MG63 (cell line): ENCODE data around the gene RBFOX2. TPM values are rescaled to one million over a fixed set of nuclear protein-coding genes. Genes with fewer than 3 reads are reported as not detected.
"Not testable (repeated sequence)": the region's sequence is repeated elsewhere in the genome, so short reads cannot be mapped to it uniquely, and the experiment has no call there.

Source experiments
- DNase-seq: peaks from one replicate; pipeline ENCODE4 v3.0.0-alpha.2; 2020
- H3K27me3 ChIP-seq: fragments of 250-450 bp; sonication (Bioruptor Pico); 2 replicates; pipeline ENCODE4 v1.5.1; 2020; ENCODE audit warnings: mild to moderate bottlenecking, moderate library complexity
- H3K36me3 ChIP-seq: fragments of 250-450 bp; sonication (Bioruptor Pico); 2 replicates; pipeline ENCODE4 v1.5.1; 2020; ENCODE audit warnings: mild to moderate bottlenecking, moderate library complexity
- H3K4me3 ChIP-seq: fragments of 250-450 bp; sonication (Bioruptor Pico); 2 replicates; pipeline ENCODE4 v1.5.1; 2020; ENCODE audit warnings: mild to moderate bottlenecking, moderate library complexity
- H3K9me3 ChIP-seq: fragments of 250-450 bp; sonication (Bioruptor Pico); 2 replicates; pipeline ENCODE4 v1.5.1; 2020; ENCODE audit warnings: mild to moderate bottlenecking, moderate library complexity
- total RNA-seq: library from RNA; depleted of rRNA; stranded (reverse); fragments of >200 nt; shearing (Covaris generic); gene quantifications from 2 replicates; pipeline ENCODE4 v1.2.3, GENCODE V29; 2014; ENCODE audit warnings: low replicate concordance

The RBFOX2 gene
- total RNA-seq, 1 experiment from 2014 or later, result 65.6 TPM

- Histone ChIP-seq H3K9me3 (peaks cover 5% of the 10 kb centered on the region; the same call in 1 of the 2 replicates), H3K36me3 (peaks cover 45% of the 10 kb centered on the region), H3K4me3 (no peak overlapping the region), H3K27me3 (no peaks in the 10 kb centered on the region)
- no peak for DNase-seq
Measured at GRCh38 chr22:36021606-36022153, 6.9 kb downstream of the RBFOX2 start.

- peaks cover 41% of the 10 kb centered on the region for H3K36me3 ChIP-seq
- H3K27me3 ChIP-seq, H3K9me3 ChIP-seq, DNase-seq, H3K4me3 ChIP-seq: not testable (repeated sequence)
Measured at GRCh38 chr22:36020865-36021264, 7.8 kb downstream of the RBFOX2 start.

- no peak for DNase-seq
- no peaks in the 10 kb centered on the region for H3K27me3 ChIP-seq
- H3K4me3 ChIP-seq, result no peak overlapping the region
- H3K36me3 ChIP-seq, result peaks cover 20% of the 10 kb centered on the region
- peaks cover 5% of the 10 kb centered on the region; the same call in 1 of the 2 replicates for H3K9me3 ChIP-seq
Measured at GRCh38 chr22:36017651-36018091, 11.0 kb downstream of the RBFOX2 start.

- DNase-seq, result no peak
- H3K9me3 ChIP-seq, result peaks cover 5% of the 10 kb centered on the region; the same call in 1 of the 2 replicates
- H3K36me3 ChIP-seq, result peaks cover 13% of the 10 kb centered on the region
Measured at GRCh38 chr22:36016684-36017083, 11.9 kb downstream of the RBFOX2 start.

GRCh38 chr22:36015811-36016529 lies 12.7 kb downstream of the RBFOX2 start:
- no peak overlapping the region for H3K4me3 ChIP-seq
- peaks cover 5% of the 10 kb centered on the region; the same call in 1 of the 2 replicates for H3K9me3 ChIP-seq
- no peak for DNase-seq
- peaks cover 8% of the 10 kb centered on the region for H3K36me3 ChIP-seq
- no peaks in the 10 kb centered on the region for H3K27me3 ChIP-seq

More at GRCh38 chr22:36016684-36017083, 11.9 kb downstream of the RBFOX2 start:
- Histone ChIP-seq H3K27me3 (no peaks in the 10 kb centered on the region), H3K4me3 (no peak overlapping the region)

- DNase-seq, result no peak
- no peak overlapping the region for H3K4me3 ChIP-seq
Measured at GRCh38 chr22:36015155-36015810, 13.3 kb downstream of the RBFOX2 start.

GRCh38 chr22:36014546-36015074 lies 14.0 kb downstream of the RBFOX2 start:
- Histone ChIP-seq H3K36me3 (peaks cover 2% of the 10 kb centered on the region; the same call in 1 of the 2 replicates), H3K4me3 (no peak overlapping the region), H3K27me3 (no peaks in the 10 kb centered on the region), H3K9me3 (no peaks in the 10 kb centered on the region)
- DNase-seq, result no peak

More at GRCh38 chr22:36015155-36015810, 13.3 kb downstream of the RBFOX2 start:
- no peaks in the 10 kb centered on the region for H3K9me3 ChIP-seq
- no peaks in the 10 kb centered on the region for H3K27me3 ChIP-seq
- H3K36me3 ChIP-seq, result peaks cover 2% of the 10 kb centered on the region; the same call in 1 of the 2 replicates

- Histone ChIP-seq H3K36me3 (peaks cover 2% of the 10 kb centered on the region), H3K4me3 (no peak overlapping the region), H3K27me3 (no peaks in the 10 kb centered on the region), H3K9me3 (no peaks in the 10 kb centered on the region)
- peak; percentile 23 for DNase-seq
Measured at GRCh38 chr22:36012332-36012731, 16.3 kb downstream of the RBFOX2 start.

GRCh38 chr22:36010882-36011281 lies 17.7 kb downstream of the RBFOX2 start:
- no peak overlapping the region for H3K4me3 ChIP-seq
- no peaks in the 10 kb centered on the region for H3K27me3 ChIP-seq

GRCh38 chr22:36010090-36010489 lies 18.5 kb downstream of the RBFOX2 start:
- DNase-seq, result no peak
- H3K27me3 ChIP-seq, result no peaks in the 10 kb centered on the region
- H3K36me3 ChIP-seq, result no peaks in the 10 kb centered on the region; the same call in none of the 2 replicates
- H3K4me3 ChIP-seq, result no peak overlapping the region
- no peaks in the 10 kb centered on the region for H3K9me3 ChIP-seq

More at GRCh38 chr22:36010882-36011281, 17.7 kb downstream of the RBFOX2 start:
- DNase-seq, result peak; percentile 30
- Histone ChIP-seq H3K9me3 (no peaks in the 10 kb centered on the region), H3K36me3 (no peaks in the 10 kb centered on the region; the same call in none of the 2 replicates)

GRCh38 chr22:36009085-36009484 lies 19.5 kb downstream of the RBFOX2 start:
- Histone ChIP-seq H3K9me3 (no peaks in the 10 kb centered on the region), H3K36me3 (no peaks in the 10 kb centered on the region; the same call in none of the 2 replicates), H3K4me3 (no peak overlapping the region), H3K27me3 (no peaks in the 10 kb centered on the region)
- no peak for DNase-seq

GRCh38 chr22:36008565-36008964 lies 20.1 kb downstream of the RBFOX2 start:
- Histone ChIP-seq H3K27me3 (no peaks in the 10 kb centered on the region), H3K4me3 (no peak overlapping the region), H3K9me3 (no peaks in the 10 kb centered on the region), H3K36me3 (no peaks in the 10 kb centered on the region; the same call in none of the 2 replicates)
- no peak for DNase-seq

- no peak overlapping the region for H3K4me3 ChIP-seq
- no peaks in the 10 kb centered on the region for H3K9me3 ChIP-seq
- H3K27me3 ChIP-seq, result no peaks in the 10 kb centered on the region
- no peaks in the 10 kb centered on the region; the same call in none of the 2 replicates for H3K36me3 ChIP-seq
- DNase-seq, result no peak
Measured at GRCh38 chr22:36008131-36008530, 20.5 kb downstream of the RBFOX2 start.

GRCh38 chr22:36003972-36004674 lies 24.5 kb downstream of the RBFOX2 start:
- no peaks in the 10 kb centered on the region for H3K9me3 ChIP-seq
- H3K27me3 ChIP-seq, result no peaks in the 10 kb centered on the region
- H3K4me3 ChIP-seq, result no peak overlapping the region
- H3K36me3 ChIP-seq, result no peaks in the 10 kb centered on the region; the same call in none of the 2 replicates
- no peak for DNase-seq

- no peak for DNase-seq
Measured at GRCh38 chr22:36002718-36003260, 25.8 kb downstream of the RBFOX2 start.

GRCh38 chr22:36002084-36002483 lies 26.5 kb downstream of the RBFOX2 start:
- no peaks in the 10 kb centered on the region for H3K27me3 ChIP-seq
- H3K4me3 ChIP-seq, result no peak overlapping the region
- no peaks in the 10 kb centered on the region for H3K9me3 ChIP-seq
- 0 out of 2 replicates have a peak, but pooled peaks cover 2% of the 10 kb centered on the region for H3K36me3 ChIP-seq
- DNase-seq, result no peak

More at GRCh38 chr22:36002718-36003260, 25.8 kb downstream of the RBFOX2 start:
- Histone ChIP-seq H3K36me3 (peaks cover 2% of the 10 kb centered on the region; the same call in 1 of the 2 replicates), H3K9me3 (no peaks in the 10 kb centered on the region), H3K4me3 (no peak overlapping the region), H3K27me3 (no peaks in the 10 kb centered on the region)
